Tibial nerve (tissue), 4 donors: ENCODE data around the gene GGA1. TPM values are rescaled to one million over a fixed set of nuclear protein-coding genes. Genes with fewer than 3 reads are reported as not detected.

Experiments
- DNase-seq, 2 donors: peaks; one replicate each; pipeline ENCODE4 v3.0.0-alpha.2; 2019; ENCODE audit warnings: low spot score in 2 of 2
- H3K27ac ChIP-seq, 4 donors: fragments of 200-600 bp; sonication (generic) in 3 of 4; one replicate each; pipeline ENCODE4 v1.5.1; 2017 to 2019; ENCODE audit warnings: mild to moderate bottlenecking in 1 of 4
- H3K27me3 ChIP-seq, 2 donors: fragments of 200-600 bp; sonication (generic) in 1 of 2; one replicate each; pipeline versions ENCODE4 v1.5.1 to v1.6.0; 2017 to 2019
- H3K36me3 ChIP-seq, 3 donors: fragments of 200-600 bp; sonication (generic); one replicate each; pipeline ENCODE4 v1.5.1; 2018 to 2019
- H3K4me1 ChIP-seq, 4 donors: fragments of 200-600 bp; sonication (generic) in 3 of 4; one replicate each; pipeline ENCODE4 v1.5.1; 2017 to 2019
- H3K4me3 ChIP-seq, 4 donors: fragments of 200-600 bp; sonication (generic) in 3 of 4; one replicate each; pipeline ENCODE4 v1.5.1; 2017 to 2019; ENCODE audit warnings: mild to moderate bottlenecking in 1 of 4, moderate library complexity in 1 of 4
- H3K9me3 ChIP-seq, 4 donors: fragments of 200-600 bp; sonication (generic) in 3 of 4; one replicate each; pipeline ENCODE4 v1.5.1; 2017 to 2019
- EP300 ChIP-seq, 2 donors: sonication (generic); formaldehyde crosslinking; IDR thresholded peaks; one replicate each; pipeline ENCODE4 v1.6.1; 2017; ENCODE audit warnings: antibody characterized with exemption in 2 of 2, mild to moderate bottlenecking in 1 of 2
- POLR2A ChIP-seq, 2 donors: fragments of 450-650 bp; IDR thresholded peaks; one replicate each; pipeline ENCODE4 v1.6.1; 2017; ENCODE audit warnings: antibody characterized with exemption in 2 of 2, mild to moderate bottlenecking in 2 of 2, moderate library complexity in 2 of 2
- WGBS, 2 donors: methylation state at CpG; one replicate each; pipeline ENCODE4 v1.1.5; 2018; 5-methylcytosine and 5-hydroxymethylcytosine counted together
- total RNA-seq, 4 donors: library from RNA; depleted of rRNA; stranded (reverse); fragments of >200 nt; gene quantifications; one replicate each; pipeline ENCODE4 v1.1.0, GENCODE V29; 2016
- TF ChIP-seq, protein P1 (sequence below), 5 experiments: fragments of 200-600 bp in 3 of 5; fragments of 450-650 bp in 2 of 5; sonication (generic) in 3 of 5; IDR thresholded peaks; one replicate each; pipeline ENCODE4 v1.5.1; 2016 to 2019; ENCODE audit warnings: antibody characterized with exemption in 5 of 5, mild to moderate bottlenecking in 3 of 5, moderate library complexity in 2 of 5

Gene GGA1
- total RNA-seq, 4 donors from 2014 or later = 66.3 to 99.0 (median 77.2) TPM

DNA sequence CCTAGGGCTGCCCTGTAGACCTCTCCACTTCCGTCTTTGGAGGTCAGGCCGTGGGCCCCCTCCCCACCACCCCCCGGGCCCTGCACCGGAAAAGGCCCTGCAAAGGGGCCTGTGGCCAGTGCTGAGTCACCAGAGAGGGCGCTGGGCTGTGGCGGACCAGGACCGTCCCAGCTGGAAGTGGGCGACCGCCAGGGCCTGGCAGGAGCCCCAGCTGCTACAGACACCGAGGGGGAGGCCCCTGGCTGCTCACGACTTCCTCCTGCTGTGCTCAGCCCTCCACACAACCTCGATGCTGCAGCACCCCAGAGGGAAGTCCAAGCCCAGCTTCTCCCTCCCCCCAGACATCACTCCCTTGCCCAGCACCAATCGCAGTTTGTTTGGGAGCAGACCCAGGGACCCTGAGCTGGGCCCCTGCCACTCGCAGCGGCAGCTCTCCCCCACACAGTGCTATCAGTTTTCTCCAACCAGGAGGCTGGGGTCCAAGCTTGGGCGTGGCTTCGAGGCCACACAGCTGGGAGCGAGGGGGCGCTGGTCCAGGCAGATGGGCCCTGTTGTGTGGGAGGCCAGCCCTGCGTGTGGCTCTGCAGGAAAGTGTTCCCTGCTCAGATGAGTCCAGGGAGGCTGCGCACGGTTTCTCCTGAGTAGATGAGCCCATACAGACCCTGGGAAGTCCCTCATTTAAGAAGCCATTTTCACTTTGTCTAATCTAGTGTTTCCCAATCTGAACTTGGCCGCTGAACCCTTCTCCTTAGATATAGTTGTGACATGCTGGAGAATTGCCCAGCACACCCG, 25.2 kb downstream of the GGA1 start:
- peak in 1 of 2 donors; percentile 29 for TF ChIP-seq EP300 (IDR thresholded peaks at IDR 0.05)
- TF ChIP-seq, protein P1, sequence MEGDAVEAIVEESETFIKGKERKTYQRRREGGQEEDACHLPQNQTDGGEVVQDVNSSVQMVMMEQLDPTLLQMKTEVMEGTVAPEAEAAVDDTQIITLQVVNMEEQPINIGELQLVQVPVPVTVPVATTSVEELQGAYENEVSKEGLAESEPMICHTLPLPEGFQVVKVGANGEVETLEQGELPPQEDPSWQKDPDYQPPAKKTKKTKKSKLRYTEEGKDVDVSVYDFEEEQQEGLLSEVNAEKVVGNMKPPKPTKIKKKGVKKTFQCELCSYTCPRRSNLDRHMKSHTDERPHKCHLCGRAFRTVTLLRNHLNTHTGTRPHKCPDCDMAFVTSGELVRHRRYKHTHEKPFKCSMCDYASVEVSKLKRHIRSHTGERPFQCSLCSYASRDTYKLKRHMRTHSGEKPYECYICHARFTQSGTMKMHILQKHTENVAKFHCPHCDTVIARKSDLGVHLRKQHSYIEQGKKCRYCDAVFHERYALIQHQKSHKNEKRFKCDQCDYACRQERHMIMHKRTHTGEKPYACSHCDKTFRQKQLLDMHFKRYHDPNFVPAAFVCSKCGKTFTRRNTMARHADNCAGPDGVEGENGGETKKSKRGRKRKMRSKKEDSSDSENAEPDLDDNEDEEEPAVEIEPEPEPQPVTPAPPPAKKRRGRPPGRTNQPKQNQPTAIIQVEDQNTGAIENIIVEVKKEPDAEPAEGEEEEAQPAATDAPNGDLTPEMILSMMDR (IDR thresholded peaks at IDR 0.05) = peak in 4 of 5 experiments; percentile 18 to 43 (median 34)
- peak in 1 of 2 donors; percentile 9 for TF ChIP-seq POLR2A (IDR thresholded peaks at IDR 0.05)
- DNase-seq = peak; percentile 71 to 74
- Histone ChIP-seq H3K36me3 (peaks cover 0 to 38% (median 0%) of the 10 kb centered on the region in 3 donors), H3K27ac (peak overlapping the region; percentile 21 to 96 (median 79)), H3K27me3 (no peaks in the 10 kb centered on the region), H3K4me1 (peaks cover 0 to 52% (median 49%) of the 10 kb centered on the region in 4 donors), H3K9me3 (no peaks in the 10 kb centered on the region), H3K4me3 (peak overlapping the region in 3 of 4 donors; percentile 14 to 35 (median 33))
- WGBS, 2 donors = 4 to 7% methylated on average over 10 to 23 of the region's 24 CpGs

GRCh38 chr22:37634417-37634924, 25.8 kb downstream of the GGA1 start:
- Histone ChIP-seq H3K27me3 (no peaks in the 10 kb centered on the region), H3K27ac (peak overlapping the region; percentile 21 to 96 (median 79)), H3K4me1 (peaks cover 0 to 58% (median 54%) of the 10 kb centered on the region in 4 donors), H3K9me3 (no peaks in the 10 kb centered on the region), H3K4me3 (peak overlapping the region in 2 of 4 donors; percentile 33 to 35), H3K36me3 (peaks cover 0 to 32% (median 0%) of the 10 kb centered on the region in 3 donors)
- no peak for TF ChIP-seq EP300 (IDR thresholded peaks at IDR 0.05)
- TF ChIP-seq, protein P1 (IDR thresholded peaks at IDR 0.05) = peak in 1 of 5 experiments; percentile 10
- DNase-seq = no peak
- 27 to 32% methylated on average over 7 to 8 of the region's 8 CpGs for WGBS, 2 donors

- Histone ChIP-seq H3K27me3 (no peaks in the 10 kb centered on the region), H3K36me3 (peaks cover 0 to 25% (median 0%) of the 10 kb centered on the region in 3 donors), H3K4me3 (no peak overlapping the region), H3K4me1 (peaks cover 0 to 65% (median 59%) of the 10 kb centered on the region in 4 donors), H3K9me3 (no peaks in the 10 kb centered on the region), H3K27ac (peak overlapping the region in 3 of 4 donors; percentile 77 to 96 (median 81))
- 73 to 86% methylated on average over 6 to 7 of the region's 7 CpGs for WGBS, 2 donors
- TF ChIP-seq, protein P1 (IDR thresholded peaks at IDR 0.05) = no peak
- no peak for TF ChIP-seq EP300 (IDR thresholded peaks at IDR 0.05)
- no peak for TF ChIP-seq POLR2A (IDR thresholded peaks at IDR 0.05)
- no peak for DNase-seq
Measured at GRCh38 chr22:37635157-37635556, 26.5 kb downstream of the GGA1 start.

GRCh38 chr22:37636186-37636948, 27.7 kb downstream of the GGA1 start:
- DNase-seq = no peak
- WGBS, 2 donors = 52% methylated on average over 6 of the region's 6 CpGs
- H3K9me3 ChIP-seq = no peaks in the 10 kb centered on the region
- peak overlapping the region in 3 of 4 donors; percentile 18 to 31 (median 20) for H3K27ac ChIP-seq
- peaks cover 0 to 13% (median 0%) of the 10 kb centered on the region in 3 donors for H3K36me3 ChIP-seq
- TF ChIP-seq POLR2A (IDR thresholded peaks at IDR 0.05) = no peak
- TF ChIP-seq, protein P1 (IDR thresholded peaks at IDR 0.05) = peak in 2 of 5 experiments; percentile 10 to 37
- no peak for TF ChIP-seq EP300 (IDR thresholded peaks at IDR 0.05)
- H3K4me3 ChIP-seq = no peak overlapping the region
- H3K27me3 ChIP-seq = no peaks in the 10 kb centered on the region
- peaks cover 0 to 77% (median 67%) of the 10 kb centered on the region in 4 donors for H3K4me1 ChIP-seq
